H1 (cell line): ENCODE results near the gene MAP3K6. TPM values are rescaled to one million over a fixed set of nuclear protein-coding genes. Genes with fewer than 3 reads are reported as not detected.

ENCODE experiments used
- CTBP2 ChIP-seq: IDR thresholded peaks from 2 replicates; pipeline ENCODE4 v1.7.0; 2011; ENCODE audit warnings: borderline replicate concordance, mild to moderate bottlenecking, moderate library complexity, mixed read lengths, low read length; ENCODE audit not compliant: insufficient read depth, insufficient read length
- CTCF ChIP-seq, 3 experiments: IDR thresholded peaks; 1 replicate in 2 of 3; 2 replicates in 1 of 3; pipeline versions ENCODE4 v1.5.1 to v1.6.1; 2011; ENCODE audit warnings: low read length in 3 of 3, mild to moderate bottlenecking in 3 of 3, inconsistent platforms in 2 of 3, low read depth in 1 of 3, moderate library complexity in 1 of 3; ENCODE audit not compliant: insufficient read depth in 1 of 3; ENCODE audit errors: control extremely low read depth in 1 of 3
- PHF8 ChIP-seq: fragments of 200-600 bp; sonication (generic); conservative IDR thresholded peaks from 2 replicates; pipeline ENCODE4 v1.7.1; 2012; ENCODE audit warnings: low read depth, mild to moderate bottlenecking, inconsistent platforms, low read length, moderate library complexity
- RFX5 ChIP-seq: IDR thresholded peaks from 2 replicates; pipeline ENCODE4 v1.6.1; 2011; ENCODE audit warnings: low read depth, low read length, improper control_type of control experiment, borderline replicate concordance
- TAF7 ChIP-seq: optimal IDR thresholded peaks from 2 replicates; pipeline ENCODE3; 2011; ENCODE audit warnings: low read depth, mild to moderate bottlenecking, inconsistent platforms, low read length, moderate library complexity, borderline replicate concordance
- YY1 ChIP-seq: IDR thresholded peaks from 2 replicates; pipeline ENCODE4 v1.6.1; 2011; ENCODE audit warnings: low read depth, mild to moderate bottlenecking, low read length
- polyA plus RNA-seq, 7 experiments: library from polyadenylated mRNA; depleted of rRNA in 3 of 7; stranded (reverse) in 5 of 7; unstranded in 2 of 7; fragments of >200 nt in 5 of 7; fragments of 200-250 nt in 2 of 7; gene quantifications; 1 replicate in 5 of 7; 2 replicates in 1 of 7; 4 replicates in 1 of 7; pipeline versions ENCODE4 v1.2.1 to v1.2.3, GENCODE V29; 2011 to 2013; ENCODE audit warnings: missing spikeins in 2 of 7, mixed read lengths in 2 of 7
- total RNA-seq: library from RNA; stranded (reverse); fragmentation: NEBNext Ultra II Directional; extraction: Animal tissue kit (Norgen Biotek cat#: 25700); gene quantifications from 2 replicates; pipeline ENCODE4 v1.2.1, GENCODE V29; 2021
- TF ChIP-seq, protein P1 (sequence below): IDR thresholded peaks from 2 replicates; pipeline ENCODE4 v1.6.1; 2012; ENCODE audit warnings: inconsistent platforms

Gene MAP3K6
- total and polyA plus RNA-seq, 2 of the 8 experiments (the other 6 are each of a cell fraction or from before 2014, with no cell fraction given), result 7.4 to 7.6 TPM

- TF ChIP-seq RFX5, result no peak
- no peak for TF ChIP-seq TAF7
- no peak for TF ChIP-seq PHF8
- TF ChIP-seq, protein P1, sequence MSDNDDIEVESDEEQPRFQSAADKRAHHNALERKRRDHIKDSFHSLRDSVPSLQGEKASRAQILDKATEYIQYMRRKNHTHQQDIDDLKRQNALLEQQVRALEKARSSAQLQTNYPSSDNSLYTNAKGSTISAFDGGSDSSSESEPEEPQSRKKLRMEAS, result no peak
- TF ChIP-seq CTBP2, result no peak
- no peak for TF ChIP-seq YY1
- no peak for TF ChIP-seq CTCF (IDR thresholded peaks at IDR 0.05; ENCODE audit: control extremely low read depth in 1 of 3, insufficient read depth in 1 of 3, low read depth in 1 of 3, low read length in 3 of 3)
Observed at GRCh38 chr1:27314737-27315136, 52.0 kb downstream of the MAP3K6 start (continued).
